Amniotic epithelial cell (primary cell): ENCODE measurements around the gene QSOX2.
A peak's percentile ranks its signal among the peaks of the same experiment; 100 is the strongest.

Experiments used
- DNase-seq: peaks from one replicate; pipeline ENCODE4 v3.0.0-alpha.2; 2010; ENCODE audit warnings: low read depth

QSOX2 gene

DNA sequence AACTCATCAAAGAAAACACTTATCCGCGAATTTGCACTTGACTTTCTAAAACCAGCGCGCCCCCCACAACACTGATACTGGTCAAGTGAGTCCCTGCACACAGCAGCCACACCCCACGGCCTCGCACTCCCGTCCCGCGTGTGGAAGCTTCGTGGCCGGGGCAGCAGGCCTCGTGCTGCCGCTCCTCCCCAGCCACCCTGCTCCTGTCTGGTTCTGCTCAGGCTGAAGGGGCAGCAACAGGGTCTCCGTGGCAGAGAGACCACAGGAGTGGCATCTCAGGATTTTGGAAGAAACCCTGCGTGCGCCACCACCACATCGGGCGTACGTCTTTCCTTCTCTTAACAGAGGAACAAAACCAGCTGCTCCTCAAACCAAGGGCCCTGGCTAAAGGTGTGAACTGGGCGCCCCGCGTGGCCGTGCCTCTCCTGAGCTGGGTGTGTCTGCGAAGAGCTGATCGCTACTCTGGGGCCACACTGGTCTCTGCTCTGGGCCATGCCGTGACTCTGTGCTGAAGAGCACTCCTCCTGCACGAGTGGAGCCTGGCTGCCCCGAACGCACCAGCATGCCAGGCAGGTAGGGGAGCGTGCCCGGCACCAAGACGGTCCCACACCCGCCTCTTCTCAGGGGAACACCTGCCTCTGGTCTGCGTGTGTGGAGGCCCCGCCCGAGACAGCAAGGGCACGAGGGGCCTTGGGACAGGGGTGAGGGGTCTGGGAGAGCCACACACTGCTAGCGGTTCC, 23.3 kb downstream of the QSOX2 start:
- DNase-seq = no peak

DNA sequence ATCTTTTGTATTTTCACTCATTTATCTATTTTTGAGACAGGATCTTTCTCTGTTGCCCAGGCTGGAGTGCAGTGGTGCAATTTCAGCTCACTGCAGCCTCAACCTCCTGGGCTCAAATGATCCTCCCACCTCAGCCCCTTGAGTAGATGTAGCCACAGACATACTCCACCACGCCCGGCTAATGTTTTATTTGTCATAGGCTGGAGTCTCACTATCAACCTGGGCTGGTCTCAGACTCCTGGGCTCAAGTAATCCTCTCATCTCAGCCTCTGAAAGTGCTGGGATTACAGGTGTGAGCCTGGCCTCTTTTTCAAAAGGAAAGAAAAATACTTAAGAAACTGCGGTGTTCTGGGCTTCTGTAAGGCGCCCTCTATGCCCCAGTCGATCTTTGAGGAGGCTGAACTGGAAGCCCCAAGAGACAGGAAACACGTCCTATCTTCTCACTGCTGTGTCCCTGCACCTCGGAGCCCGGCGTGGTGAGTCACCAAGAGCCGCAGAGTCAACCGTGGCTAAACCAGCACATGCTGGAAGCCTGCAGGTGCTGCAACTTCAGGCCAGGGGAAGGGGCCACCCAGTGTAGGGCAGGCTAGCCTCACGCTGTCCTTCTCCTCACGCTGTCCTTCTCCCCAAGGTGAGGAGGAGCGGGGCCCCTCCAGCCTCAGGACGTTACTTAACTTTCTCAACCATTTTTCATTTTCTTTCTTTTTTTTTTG, 25.4 kb downstream of the QSOX2 start:
- DNase-seq = peak; percentile 45

DNA sequence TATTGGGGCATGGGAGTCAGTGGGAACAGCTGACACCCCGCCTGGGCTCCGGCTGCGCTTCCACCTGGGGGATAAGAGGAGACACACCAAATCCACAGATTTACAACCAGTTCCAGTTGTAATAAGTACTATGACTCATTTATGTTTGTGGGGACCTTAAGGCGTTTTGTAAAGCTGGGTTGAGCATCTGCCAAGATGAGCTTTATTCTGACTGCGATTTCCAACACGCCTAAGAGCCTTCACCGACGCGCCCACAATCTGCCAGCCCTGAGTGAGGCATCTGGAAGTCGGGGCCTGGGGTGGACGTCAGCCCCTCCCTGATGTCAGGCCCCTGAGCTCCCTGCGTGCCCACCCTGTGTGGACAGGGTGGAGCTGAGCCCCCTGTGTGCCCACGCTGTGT, 26.3 kb downstream of the QSOX2 start:
- peak; percentile 81 for DNase-seq

DNA sequence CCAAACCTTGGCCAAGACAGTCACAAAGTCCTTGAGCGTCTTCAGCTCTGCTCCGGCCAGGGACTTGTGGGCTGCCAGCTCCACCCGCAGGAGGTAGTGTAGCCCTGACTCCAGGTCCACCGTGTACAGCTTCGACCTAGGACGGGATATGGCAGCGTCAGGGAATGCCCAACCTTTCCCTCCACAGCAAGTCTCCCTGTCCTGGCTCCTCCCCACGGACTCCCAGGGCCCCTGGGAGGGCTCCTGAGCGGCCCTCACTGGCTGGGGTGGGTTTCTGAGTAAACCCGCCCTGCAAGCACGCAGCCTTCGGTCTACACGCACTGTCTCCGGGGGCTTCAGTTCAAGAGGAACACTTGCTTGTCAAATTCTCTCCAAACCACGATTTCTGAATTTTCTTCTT, 26.9 kb downstream of the QSOX2 start:
- no peak for DNase-seq

DNA sequence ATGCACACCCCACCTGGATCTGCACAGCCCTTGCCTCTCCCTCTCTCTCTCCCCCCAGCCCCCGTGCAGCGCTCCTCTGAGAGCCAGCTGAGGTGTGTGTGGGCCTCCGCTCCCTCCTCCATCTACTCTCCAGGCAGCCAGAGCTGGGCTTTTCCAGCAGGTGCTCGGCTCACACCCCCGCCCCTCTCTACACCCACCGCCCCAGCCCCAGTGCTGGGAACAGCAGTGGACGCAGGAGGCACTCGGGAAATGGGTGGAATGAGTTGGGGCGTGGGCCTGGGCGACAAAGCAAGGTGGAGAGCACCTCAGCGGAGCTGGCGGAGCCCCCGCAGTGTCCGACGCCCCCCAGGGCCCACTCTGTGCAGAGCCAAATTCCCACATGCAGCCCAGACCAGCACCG, 27.3 kb downstream of the QSOX2 start:
- DNase-seq = no peak

DNA sequence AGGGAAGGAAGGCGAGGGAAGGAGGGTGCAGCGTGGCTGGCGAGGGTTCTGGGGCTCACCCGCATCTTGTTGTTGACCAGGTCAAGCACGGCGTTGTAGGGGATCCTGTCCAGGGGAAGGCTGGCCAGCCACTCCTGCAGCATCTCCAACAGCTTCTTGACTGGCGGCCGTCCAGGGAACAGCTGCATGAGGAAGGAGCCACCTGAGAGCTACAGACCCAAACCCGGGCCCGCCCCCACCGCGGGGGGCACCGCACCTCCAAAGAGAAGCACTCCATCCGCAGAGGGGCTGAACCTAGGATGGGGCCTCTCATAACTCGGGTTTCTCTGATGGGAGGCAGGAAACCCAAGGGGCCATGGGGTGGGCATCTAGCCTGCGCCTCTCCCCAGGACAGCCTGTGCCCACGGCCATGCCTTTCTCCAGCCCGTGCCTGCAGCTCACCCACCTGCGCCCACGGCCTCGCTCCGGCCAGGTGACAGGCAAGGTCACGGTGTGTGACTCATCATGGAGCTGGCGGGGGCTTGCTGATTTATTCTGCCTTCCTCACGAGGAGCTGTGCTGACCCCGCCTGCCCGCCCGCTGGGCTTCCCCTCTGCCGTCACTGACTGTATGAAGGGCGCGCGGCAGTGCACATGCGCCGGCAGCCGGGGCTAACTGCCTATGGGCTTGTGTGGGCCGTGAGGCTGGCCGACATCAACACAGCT, 28.9 kb downstream of the QSOX2 start:
- no peak for DNase-seq

DNA sequence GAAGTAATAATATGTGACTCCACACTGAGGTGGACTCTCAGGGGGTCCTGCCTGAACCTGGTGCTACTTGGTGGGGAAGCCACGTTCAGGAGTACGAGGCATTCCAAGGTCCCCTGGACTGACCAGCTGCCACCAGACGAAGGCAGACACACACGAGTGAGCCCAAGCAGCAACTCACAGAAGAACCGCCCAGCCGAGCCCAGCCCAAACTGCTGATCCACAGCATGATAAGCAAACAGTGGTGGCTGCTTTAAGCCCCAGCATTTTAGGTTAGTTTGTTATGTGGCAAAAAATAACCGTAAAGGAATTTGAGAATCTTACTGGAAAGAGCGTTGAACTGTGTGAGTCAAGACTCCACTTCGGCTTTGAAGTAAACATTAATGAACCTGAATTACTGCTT, 31.9 kb downstream of the QSOX2 start:
- no peak for DNase-seq

DNA sequence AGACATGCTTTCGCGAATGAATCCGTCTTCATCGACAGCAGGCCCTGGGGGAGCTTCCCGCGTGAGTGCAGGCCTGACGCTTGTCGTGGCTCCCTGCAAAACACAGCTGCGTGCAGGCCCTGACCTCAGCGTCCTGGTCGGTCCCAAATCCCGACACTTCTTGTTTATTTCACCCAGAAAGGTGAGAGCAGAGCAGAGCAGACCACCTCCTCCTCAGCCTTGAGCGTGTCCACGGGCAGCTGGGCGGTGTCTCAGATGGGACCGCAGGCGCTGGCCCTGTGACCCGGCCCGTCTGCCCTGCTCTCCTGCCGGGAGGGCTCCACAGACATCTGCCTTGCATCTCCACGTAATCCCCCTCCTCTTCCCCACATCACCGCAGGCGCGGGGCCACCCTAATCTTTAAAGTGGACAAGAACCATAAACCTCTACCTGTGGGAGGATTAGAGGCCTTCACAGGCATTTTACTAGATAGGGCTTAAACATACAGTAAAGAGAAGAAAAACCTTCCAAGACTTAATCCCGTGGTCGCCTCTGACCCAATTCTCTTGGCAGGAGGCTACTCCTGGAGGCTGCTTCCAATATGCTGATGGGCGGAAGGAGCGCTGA, 33.2 kb downstream of the QSOX2 start:
- DNase-seq = no peak

DNA sequence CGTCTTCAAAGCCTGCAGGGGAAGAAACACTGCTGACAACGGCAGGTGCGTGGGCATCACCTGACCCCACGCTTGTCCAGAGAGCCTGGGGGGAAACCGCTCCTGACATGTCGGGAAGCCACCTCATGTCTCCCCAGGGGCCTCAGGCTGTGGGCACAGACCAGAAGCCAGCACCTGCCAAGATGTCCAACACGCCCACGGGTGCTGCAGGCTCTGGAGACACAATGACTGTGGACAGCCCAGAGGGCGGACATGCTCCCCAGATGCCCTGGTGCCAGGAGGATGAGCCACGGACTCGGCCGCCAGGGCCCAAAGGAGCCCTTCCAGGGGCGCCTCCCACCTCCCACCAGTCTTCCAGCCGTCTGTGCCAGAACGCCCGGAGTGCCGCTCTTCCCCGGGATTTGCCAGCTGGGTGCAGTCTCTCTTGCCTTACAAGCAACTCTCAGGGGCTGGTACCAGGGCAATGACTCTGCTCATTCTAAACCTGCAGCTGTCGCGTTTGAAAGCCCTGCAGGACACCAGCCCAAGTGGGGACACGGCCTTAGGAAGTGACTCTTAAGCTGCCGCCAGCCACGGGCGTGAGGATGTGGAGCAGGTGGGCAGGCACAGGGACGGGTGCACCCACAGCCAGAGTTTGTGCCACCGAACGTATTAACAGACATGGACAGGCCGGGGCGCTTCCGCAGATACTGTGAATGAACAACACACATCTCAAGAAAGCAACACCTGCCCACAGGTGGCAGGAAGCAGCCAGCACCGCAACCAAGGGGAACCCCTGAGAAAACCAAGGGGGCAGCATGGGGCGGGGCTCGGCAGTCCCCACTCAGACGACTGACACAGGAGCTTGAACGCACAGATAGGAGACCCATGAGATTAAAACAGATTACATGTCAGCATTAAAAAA, 33.9 kb downstream of the QSOX2 start:
- DNase-seq = no peak

DNA sequence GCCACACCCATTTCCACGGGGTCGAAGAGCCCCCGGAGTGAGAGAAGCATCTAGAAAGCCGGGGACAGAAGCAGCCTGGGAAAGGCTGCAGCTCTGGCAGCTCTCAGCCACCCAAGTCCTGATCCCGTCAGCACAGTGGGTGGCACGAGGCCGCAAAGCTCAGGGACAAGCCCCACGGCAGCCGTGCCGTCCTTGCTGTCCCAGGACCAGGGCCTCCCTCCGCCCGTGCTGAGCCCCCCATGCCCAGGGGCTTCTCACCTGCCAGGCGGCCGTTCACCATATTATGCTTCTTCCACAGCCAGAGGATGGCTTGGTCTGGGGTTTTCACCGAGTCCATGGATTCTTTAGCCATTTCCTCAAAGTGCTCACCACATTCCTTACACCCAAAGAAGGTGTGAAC, 34.6 kb downstream of the QSOX2 start:
- no peak for DNase-seq

DNA sequence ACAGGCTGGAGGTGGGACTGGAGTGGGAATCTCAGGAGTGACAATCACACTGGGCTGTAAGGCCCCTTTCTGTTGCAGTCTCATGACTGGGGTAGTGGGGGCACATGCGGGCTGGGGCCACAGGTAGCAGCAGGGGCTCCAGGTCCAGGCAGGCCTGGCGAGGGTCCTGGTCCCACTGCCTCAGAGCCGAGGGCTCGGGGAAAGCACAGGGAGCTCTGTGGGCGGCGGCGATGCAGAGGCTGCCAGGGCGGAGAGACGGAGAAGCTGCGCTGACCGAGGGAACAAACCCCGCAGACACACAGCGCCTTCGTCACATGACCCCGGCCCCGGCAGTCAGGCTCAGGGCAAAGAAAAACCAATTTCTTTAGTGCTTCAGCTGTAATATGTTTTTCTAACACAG, 35.3 kb downstream of the QSOX2 start:
- DNase-seq = no peak

DNA sequence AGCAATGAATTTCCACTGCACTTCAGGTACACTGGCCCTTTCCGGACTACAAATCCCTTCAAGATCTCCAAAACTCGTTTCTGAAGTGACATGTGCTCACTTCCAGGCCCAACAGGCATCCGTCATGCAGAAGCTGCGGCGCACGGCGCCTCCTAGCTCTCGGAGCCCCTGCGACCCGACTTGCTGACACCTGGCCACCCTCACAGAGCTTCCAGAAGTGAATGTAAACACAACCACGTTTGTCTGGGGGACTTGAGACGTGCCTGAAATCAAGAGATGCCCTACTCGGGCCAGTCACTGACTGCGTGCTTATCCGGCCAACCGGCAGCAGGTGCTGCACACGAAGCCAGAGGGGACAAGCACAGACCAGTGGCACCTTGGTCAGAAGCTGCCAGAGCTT, 35.8 kb downstream of the QSOX2 start:
- DNase-seq = no peak

DNA sequence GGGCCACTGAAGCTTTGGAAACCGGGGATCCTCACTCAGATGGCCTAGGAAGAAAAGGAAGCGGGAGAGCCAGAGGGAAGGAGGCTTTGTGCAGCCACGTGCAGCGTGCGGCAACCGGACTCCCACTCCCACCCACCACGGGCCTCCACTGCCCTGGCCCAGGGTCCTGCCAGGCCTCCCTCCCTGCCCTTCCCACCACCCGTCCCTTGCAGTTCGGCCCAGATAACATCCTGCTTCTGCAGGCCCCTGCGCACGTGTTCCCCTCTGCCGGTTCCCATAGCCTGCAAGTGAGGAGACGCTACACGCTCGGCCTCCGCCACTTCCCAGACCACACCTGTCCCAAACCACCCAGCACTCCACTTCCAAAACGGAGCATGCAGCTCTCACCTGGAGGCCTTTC, 36.4 kb downstream of the QSOX2 start:
- DNase-seq = no peak

DNA sequence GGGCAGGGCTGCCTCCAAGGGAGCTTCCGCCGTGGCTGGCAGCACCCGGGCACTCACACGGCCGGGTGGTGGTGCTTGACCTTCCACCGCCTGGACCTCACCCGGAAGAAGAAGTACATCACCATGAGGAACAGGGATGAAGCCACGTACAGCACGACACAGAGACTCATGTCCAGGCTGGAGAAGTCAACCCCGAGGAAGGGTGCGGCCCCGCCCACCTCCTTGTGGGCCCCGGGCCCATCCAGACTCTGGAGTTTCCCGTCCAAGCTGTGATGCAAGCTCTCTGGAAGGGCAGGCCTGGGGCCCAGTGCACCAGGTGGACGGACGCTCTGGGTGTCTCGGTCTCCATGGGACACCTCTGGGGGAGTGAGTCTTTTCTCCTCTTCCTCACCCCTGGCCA, 36.9 kb downstream of the QSOX2 start:
- DNase-seq = no peak

DNA sequence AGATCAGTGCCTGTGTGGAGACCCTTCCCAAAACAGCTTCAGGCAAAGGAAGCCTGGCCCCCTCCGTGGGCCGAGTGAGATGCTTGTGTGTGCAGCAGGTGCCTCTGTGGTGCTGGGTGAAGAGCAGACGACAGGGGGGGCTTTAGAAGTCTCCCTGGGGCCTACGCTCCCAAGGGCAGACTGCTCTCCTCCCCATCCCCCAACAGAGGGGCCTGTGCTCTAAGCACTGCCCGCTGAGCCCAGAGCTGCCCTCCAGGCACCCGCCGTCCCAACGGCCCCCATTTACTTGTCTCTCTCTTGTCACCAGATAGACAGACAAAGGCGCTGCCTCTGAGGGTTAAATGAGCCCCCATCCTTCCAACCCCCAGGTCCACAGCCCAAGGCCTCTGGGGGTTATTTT, 38.0 kb downstream of the QSOX2 start:
- DNase-seq = no peak

DNA sequence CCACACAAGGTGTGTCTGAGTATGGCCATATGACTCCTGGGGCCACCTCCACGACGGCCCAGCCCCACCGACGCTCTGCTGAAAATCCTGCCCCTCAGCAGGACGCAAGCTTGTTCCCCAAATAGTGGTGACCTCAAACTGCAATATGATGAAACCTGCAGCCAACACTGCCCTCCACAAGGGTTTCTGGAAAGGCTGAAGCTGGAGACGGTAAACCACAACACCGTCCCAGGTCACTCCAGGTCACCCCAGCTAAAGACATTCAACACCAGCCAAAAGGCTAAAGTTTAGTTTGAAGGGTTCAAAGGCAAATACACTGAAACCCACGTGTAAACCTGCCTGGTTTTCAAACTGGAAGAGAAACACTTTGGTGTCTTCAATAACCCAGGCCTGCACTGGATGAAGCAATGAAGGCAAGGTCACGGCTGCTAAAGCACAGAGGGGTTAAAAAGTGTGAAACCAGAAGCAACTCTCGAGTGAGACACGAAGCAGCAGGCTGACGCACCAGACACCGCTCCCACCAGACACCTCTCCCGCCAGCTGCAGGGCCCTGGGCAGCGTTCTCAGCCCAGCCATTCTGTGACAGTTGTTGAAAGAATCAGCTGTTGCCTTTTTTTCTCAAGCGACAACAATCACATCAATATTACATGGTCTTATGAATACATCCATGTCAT, 38.9 kb downstream of the QSOX2 start:
- DNase-seq = no peak

DNA sequence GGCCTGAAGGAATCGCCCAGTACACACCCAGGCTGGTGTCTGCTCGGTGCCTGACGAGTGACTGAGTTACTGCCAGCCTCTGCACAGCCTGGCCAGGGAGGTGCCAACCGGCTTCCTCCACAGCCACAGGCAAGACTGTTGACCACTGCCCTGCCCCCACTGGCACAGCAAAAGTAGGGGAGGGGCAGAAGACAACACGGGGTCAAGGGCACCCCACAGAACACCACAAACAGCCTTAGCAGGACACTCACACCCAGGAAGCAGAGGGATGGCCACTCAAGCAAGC, 40.0 kb downstream of the QSOX2 start:
- no peak for DNase-seq

DNA sequence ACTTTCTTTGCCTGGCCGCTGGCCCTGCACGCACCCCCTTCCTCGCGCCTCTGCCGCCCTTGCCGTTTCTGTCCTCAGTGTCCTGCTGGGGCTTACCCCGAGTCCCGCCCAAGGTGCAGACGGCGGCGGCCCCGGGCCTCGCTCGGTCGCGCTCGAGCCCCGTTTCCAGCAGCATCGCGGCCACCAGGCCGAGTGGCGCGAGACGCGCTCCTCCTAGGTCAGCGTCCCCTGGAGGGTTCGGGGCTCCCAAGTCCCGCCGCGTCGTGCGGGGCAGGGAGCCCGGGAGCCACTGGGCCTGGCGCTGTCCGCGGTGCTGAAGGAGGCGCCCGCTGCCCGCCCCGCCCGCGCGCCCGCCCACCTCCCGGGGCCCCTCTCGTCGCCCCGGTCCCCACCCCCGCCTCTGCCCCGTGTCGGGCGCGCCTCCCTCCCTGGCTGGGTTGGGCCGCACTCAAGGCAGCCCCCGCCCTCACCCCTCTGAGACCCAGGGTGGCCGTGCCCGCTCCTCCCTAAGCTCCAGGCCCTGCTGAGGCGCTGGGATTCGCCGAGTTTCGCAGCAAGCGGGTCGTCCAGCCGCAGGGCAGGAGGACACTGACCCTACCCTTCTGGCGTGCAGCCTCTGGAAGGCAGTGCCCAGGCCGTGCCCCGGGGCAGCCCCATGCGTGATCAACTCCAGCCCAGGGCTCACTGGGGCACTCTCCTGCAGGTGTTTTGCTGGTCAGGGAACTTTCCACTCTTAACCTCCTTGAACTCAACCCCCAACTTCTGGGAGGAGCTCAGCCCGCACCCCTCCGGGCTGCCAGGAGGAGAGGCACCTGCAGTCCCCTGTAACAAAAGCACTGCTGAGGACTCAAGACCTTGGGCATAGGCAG, 40.5 kb downstream of the QSOX2 start, which contains the start of gene LHX3:
Gene LHX3, minus strand, starts transcription at position 291 of the 869 bp plus-strand sequence. Its CDS starts 116 bp downstream, at position 175.
- no peak for DNase-seq

DNA sequence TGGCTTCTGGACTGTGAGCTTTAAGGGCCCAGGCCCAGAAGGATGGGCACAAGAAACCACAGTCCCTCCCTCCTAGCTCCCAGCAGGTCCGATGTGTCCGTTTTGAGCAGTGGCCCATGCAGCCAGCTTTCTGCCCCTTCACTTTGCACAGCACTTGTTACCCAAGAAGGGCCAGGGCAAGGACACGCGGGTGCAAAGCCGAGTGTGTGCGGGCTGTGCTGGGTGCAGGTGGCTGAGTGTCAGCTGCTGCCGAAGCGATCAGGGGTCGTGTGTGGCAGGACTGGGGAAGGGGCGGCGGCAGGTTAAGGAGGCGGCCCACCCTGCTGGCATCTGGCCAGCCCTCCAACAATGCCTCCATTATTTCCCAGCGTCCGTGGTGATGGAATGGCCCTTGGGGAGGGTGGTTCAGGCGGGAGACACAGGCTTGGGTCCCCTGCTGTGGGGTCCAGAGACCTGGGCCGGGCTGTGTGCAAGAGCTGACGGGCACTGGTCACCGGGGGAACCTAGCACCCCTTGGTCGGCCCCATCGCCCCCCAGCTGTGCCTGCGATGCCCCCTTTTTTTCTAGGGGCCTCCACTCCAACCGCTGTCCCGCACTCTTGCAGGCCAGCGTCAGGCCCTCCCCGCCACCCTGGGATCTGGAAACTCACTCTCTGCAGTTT, 41.3 kb downstream of the QSOX2 start:
- DNase-seq = no peak
